CD4-positive, alpha-beta T cell treated with Interleukin-4 for 1 hour (primary cell): ENCODE data around the gene WDR45B.
"Not testable (repeated sequence)": the region's sequence is repeated elsewhere in the genome, so short reads cannot be mapped to it uniquely, and the experiment has no call there.

Experiments
- DNase-seq, 2 donors: peaks; one replicate each; pipeline ENCODE4 v3.0.0-alpha.2; 2020 to 2022

The WDR45B gene

GRCh38 chr17:82598256-82599119 lies 49.8 kb downstream of the WDR45B start:
- DNase-seq, result no peak

DNA sequence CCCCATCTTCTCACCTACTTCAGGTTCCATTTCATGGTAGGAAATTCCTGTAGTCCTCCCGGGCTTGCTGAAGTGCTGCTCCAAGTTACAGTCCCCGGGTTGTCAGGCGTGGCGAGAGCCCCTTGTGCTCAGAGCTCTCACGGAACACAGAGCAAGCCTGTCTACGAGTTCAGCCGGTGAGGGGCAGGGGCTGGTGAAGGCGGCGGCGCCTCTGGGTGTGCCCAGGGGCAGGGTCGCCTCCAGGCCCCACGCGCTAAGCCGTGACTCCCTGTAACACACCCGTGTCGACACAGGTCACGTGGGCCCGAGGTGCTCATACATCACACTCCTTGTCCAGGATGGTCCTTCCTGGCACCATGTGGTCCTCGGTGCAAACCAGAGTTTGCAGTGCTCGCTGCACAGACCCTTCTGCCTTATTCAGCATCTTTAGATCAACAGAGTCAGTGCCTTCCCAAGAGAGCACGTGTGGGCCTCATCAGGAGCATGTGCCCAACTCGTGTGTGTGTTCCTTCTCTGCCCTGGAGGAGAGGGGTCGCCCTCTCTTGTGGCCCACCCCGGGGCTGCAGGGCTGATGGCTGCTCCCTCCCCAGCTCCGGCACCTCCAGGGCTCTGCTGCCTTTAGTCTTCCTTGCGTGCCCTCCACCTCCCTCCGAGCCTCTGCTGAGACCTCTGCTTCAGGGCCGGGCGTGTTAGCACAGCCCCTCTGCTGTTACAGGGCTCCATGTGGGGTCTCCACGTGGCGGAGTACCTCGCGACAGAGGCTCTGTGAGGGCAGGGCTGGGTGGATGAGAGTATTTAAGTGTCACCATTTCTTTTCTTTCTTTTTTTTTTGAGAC lies 51.2 kb downstream of the WDR45B start:
- no peak for DNase-seq

DNA sequence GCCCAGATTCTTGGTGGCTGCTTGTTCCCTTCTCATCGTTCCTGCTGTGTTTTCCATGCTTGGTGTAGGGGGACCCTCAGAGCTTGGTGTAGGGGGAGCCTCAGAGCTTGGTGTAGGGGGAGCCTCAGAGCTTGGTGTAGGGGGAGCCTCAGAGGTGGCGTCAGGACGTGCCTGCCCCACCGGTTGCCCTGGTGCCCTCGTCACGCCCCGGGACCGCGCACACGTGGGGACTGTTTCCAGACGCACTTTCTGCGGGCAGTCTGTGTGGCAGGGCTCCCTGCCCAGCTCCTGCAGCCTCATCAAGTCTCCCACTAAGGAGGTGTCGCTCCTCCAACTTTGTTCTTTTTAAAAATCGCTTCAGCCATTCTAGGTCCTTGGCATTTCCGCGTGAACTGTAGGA lies 51.9 kb downstream of the WDR45B start:
- DNase-seq, result no peak

DNA sequence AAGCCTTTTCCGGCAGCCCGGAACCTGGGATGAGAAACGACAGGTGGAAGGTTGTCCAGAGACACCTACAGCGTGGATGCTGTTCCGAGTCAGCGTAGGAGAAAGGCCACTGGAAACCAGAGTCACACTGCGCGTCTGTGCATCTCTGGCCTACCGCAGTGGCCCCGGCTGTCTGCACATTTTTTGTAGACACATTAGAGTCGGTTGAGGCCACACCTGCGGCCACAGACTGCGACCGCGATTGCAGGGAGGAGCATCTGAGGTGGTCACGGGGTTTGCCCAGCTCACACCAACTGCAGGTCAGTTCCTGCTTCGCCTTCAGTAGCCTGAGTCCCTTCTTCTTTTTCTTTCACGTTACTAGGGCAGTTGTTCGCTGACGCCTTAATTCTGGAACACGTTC lies 52.4 kb downstream of the WDR45B start:
- no peak for DNase-seq

GRCh38 chr17:82594571-82594970 lies 53.7 kb downstream of the WDR45B start:
- DNase-seq, result no peak

DNA sequence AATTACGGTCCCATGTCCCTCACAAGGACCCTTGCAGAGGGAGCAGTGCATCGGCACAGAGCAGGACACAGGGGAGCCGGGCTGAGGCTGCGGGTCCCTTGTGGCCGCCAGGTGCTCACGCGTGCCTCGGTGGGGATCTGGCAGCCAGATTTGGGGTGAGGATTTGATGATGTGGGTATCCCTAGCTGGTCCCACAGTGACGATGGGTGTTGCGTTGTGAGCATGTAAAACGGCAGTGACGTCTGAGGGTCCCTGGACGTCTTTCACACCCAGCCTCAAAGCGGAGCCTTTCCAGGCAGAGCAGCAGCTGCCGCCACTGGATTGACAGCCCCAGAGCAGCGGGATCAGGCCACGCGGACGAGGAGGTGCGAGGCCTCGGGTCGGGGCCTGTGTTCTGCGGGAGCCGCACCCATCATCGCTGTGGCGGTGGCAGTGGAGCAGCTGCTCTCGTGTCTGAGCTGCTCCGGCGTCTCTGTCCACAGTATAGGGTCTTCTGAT lies 54.6 kb downstream of the WDR45B start:
- no peak for DNase-seq

DNA sequence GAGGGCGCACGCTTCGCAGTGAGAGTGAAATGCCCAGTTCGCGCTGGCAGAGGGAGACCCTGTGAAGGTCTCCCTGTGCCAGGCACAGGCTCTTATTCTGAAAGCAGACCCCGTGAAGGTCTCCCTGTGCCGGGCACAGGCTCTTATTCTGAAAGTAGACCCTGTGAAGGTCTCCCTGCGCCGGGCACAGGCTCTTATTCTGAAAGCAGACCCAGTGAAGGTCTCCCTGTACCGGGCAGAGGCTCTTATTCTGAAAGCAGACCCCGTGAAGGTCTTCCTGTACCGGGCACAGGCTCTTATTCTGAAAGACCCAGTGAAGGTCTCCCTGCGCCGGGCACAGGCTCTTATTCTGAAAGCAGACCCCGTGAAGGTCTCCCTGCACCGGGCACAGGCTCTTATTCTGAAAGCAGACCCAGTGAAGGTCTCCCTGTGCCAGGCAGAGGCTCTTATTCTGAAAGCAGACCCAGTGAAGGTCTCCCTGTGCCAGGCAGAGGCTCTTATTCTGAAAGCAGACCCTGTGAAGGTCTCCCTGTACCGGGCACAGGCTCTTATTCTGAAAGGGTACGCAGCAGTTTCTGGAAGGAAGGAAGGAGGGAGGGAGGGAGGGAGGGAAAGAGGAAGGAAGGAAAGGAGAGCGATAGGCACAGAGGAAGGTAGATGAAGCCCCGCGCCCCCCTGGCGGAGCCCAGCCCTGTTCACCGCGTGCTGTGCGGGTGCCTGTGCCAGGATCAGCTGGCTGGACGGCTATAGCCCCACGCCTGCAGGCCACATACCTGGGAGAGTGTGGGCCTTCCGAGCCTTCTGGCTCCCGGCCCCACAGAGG lies 55.3 kb downstream of the WDR45B start:
- DNase-seq, result peak; percentile 86 to 87

DNA sequence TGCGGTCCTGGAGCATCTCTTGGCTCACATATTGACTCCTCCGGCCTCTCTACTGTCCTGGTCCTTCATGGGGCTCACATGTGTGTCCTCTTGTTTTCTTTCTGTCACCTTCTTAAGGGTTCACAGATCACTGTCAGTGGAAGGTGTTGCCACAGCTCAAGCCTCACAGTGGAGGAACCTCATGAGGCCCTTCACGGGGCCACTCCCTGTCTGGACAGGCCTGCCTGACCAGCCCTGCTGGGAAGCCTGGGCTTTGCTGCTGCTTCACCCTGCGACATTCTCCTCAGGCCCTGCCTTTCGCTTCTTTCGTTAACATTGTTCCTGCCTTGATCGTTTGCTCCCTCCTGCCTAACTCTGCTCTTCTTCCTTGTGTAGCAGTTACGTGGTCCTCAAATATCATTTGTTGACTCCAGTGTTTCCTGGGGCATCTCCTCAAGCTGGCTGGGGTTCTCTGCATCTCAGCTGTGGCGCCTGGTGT lies 55.9 kb downstream of the WDR45B start:
- DNase-seq, result no peak

DNA sequence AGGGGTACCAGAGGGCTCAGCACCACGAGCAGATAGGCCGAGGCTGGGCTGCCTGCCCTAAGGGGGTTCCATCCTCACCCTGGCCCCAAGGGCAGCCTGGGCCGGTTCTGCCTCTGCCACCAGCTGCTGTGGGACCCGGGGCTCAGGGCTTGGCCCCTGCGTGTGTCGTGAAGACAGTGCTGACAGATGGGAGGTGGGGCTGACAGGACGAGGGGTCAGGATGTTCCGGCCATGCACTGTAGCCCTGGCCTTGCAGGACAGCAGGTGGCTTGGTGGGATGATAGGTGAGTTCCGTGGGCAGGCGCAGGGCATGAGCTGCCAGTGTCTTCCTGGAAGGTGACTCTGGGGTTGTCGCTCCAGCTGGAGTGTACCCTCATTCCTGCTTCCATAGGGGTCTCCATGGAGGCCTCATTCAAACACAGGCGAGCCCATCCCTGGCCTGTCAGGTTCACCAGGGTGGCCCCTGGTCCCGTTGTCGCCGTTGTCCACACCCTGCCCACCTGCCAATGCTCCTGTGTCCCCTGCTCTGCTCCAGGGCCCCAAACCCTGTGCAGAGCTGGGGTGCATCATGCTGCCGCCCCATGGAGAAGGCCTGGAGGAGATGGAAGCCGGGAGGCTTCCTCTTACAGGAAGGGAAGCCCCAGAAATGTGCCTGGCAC lies 57.2 kb downstream of the WDR45B start:
- no peak for DNase-seq

DNA sequence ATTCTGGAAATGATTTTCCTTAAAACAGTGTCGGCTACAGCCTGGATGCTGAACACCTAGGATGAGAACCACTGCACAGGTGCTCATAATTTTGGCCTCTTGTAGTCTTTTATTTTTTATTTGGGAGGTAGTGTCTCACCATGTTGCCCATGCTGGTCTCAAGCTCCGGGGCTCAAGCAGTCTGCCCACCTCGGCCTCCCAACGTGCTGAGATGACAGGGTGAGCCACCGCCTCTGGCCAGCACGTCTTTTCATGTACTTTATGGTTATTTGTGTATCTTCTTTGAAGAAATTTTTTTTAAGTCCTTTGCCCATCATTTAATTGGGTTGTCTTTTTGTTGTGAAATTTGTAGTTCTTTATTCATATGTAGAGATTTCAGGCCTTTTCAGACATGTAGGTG lies 58.0 kb downstream of the WDR45B start:
- no peak for DNase-seq

DNA sequence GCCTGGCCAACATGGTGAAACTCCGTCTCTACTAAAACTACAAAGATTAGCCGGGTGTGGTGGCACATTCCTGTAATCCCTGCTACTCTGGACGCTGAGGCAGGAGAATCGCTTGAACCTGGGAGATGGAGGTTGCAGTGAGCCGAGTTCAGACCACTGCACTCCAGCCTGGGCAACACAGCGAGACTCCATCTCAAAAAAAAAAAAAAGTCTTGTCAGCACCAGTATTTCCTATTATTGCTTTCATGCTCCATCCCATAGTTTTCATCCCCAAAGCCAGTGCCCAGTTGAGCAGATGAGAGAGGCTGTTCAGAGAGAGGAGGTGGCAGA lies 58.4 kb downstream of the WDR45B start:
- no peak for DNase-seq

- no peak for DNase-seq
These were observed 59.7 kb downstream of the WDR45B start for GRCh38 chr17:82588266-82589175.

- no peak for DNase-seq
These were observed 60.8 kb downstream of the WDR45B start for GRCh38 chr17:82587234-82588086.

GRCh38 chr17:82586576-82587233 lies 61.5 kb downstream of the WDR45B start:
- DNase-seq, result no peak

- not testable (repeated sequence) for DNase-seq
These were observed 62.2 kb downstream of the WDR45B start for GRCh38 chr17:82585935-82586575.

- peak in 1 of 2 donors; percentile 16 for DNase-seq
These were observed 64.5 kb downstream of the WDR45B start for GRCh38 chr17:82583720-82584234.

DNA sequence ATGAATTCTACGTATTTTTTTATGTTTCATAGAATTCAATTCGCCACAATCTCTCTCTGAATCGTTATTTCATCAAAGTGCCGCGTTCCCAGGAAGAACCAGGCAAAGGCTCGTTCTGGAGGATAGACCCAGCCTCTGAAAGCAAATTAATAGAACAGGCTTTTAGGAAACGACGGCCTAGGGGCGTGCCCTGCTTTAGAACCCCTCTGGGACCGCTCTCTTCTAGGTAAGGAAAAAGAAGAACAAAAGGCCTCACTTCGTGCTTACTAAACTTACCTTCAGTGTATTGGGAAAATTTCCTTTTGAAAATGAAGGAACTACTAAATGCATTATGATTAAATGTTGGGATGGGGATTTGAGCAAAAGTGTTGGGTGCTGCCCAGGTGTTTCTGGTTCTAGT lies 65.5 kb downstream of the WDR45B start:
- no peak for DNase-seq

GRCh38 chr17:82582213-82582612 lies 66.0 kb downstream of the WDR45B start:
- no peak for DNase-seq

GRCh38 chr17:82579969-82580368 lies 68.3 kb downstream of the WDR45B start:
- DNase-seq, result not testable (repeated sequence)
